ENCODE results near the gene LMAN1L.

Gene LMAN1L

DNA sequence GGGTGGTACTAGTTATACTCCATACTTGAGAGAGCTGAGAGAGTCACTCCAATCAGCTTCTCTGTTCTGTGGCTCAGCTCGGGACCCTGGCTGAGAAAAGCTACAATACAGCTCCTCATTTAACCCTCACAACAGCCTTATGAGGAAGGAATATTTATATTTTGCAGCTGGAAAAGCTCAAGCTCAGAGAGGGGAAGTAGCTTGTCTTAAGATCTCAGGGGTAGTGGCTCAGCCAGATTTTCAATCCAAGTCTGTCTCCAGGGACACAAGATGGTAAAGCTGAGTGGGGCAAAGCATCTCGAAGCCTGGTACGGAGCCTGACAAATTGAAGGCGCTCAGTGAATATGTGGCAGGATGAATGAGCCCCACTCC lies 45.7 kb downstream of the LMAN1L start:
- TF ChIP-seq, protein P1, sequence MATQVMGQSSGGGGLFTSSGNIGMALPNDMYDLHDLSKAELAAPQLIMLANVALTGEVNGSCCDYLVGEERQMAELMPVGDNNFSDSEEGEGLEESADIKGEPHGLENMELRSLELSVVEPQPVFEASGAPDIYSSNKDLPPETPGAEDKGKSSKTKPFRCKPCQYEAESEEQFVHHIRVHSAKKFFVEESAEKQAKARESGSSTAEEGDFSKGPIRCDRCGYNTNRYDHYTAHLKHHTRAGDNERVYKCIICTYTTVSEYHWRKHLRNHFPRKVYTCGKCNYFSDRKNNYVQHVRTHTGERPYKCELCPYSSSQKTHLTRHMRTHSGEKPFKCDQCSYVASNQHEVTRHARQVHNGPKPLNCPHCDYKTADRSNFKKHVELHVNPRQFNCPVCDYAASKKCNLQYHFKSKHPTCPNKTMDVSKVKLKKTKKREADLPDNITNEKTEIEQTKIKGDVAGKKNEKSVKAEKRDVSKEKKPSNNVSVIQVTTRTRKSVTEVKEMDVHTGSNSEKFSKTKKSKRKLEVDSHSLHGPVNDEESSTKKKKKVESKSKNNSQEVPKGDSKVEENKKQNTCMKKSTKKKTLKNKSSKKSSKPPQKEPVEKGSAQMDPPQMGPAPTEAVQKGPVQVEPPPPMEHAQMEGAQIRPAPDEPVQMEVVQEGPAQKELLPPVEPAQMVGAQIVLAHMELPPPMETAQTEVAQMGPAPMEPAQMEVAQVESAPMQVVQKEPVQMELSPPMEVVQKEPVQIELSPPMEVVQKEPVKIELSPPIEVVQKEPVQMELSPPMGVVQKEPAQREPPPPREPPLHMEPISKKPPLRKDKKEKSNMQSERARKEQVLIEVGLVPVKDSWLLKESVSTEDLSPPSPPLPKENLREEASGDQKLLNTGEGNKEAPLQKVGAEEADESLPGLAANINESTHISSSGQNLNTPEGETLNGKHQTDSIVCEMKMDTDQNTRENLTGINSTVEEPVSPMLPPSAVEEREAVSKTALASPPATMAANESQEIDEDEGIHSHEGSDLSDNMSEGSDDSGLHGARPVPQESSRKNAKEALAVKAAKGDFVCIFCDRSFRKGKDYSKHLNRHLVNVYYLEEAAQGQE (IDR thresholded peaks at IDR 0.05; ENCODE audit: insufficient read depth in 1 of 2, low read depth in 2 of 2, low read length in 2 of 2) = no peak
- TF ChIP-seq SIN3A (IDR thresholded peaks at IDR 0.05; ENCODE audit: borderline replicate concordance, insufficient read depth, low read length) (no peak), FOXP2 (optimal IDR thresholded peaks at IDR 0.05; ENCODE audit: borderline replicate concordance, extremely low read depth, extremely low read length, insufficient read depth) (no peak), POLR2AphosphoS5 (IDR thresholded peaks at IDR 0.05; ENCODE audit: low read depth, low read length) (no peak), TAF1 (IDR thresholded peaks at IDR 0.05; ENCODE audit: borderline replicate concordance, insufficient read depth, low read length) (no peak)

DNA sequence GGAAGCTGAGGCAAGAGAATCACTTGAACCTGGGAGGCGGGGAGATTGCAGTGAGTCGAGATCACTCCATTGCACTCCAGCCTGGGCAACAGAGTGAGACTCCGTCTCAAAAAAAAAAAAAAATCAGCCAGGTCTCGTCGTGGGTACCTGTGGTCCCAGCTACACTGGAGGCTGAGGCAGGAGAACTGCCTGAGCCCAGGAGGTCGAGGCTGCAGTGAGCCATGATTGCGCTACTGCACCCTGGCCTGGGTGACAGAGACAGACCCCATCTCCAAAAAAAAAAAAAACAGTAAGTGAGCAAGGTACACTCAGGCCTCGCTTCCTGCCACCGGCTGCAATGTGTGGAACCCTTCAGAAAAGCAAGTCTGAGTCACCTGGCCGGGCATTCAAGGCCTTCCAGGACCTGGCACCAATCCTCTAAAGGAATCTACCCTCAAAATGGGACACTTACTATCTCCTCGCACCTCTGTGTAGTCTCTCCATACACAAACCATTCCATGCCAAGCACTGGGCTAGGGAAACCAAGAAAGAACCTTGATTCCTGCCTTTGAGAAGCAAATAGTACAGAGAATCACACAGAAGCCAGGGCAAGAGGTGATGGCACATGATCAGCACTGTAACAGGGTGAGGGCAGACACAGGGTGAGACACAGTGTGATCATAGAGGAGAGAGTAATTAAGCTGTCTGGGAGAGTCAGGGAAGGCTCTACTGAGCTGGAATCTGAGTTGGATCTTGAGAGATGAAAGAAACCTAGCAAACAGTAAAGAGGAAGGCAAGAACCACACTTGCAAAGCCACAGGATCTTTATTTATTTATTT lies 50.8 kb downstream of the LMAN1L start:
- TF ChIP-seq POLR2AphosphoS5 (IDR thresholded peaks at IDR 0.05; ENCODE audit: low read depth, low read length) (no peak), FOXP2 (optimal IDR thresholded peaks at IDR 0.05; ENCODE audit: borderline replicate concordance, extremely low read depth, extremely low read length, insufficient read depth) (no peak), SIN3A (IDR thresholded peaks at IDR 0.05; ENCODE audit: borderline replicate concordance, insufficient read depth, low read length) (no peak), TAF1 (IDR thresholded peaks at IDR 0.05; ENCODE audit: borderline replicate concordance, insufficient read depth, low read length) (no peak)
- TF ChIP-seq, protein P1 (IDR thresholded peaks at IDR 0.05; ENCODE audit: insufficient read depth in 1 of 2, low read depth in 2 of 2, low read length in 2 of 2) = no peak

DNA sequence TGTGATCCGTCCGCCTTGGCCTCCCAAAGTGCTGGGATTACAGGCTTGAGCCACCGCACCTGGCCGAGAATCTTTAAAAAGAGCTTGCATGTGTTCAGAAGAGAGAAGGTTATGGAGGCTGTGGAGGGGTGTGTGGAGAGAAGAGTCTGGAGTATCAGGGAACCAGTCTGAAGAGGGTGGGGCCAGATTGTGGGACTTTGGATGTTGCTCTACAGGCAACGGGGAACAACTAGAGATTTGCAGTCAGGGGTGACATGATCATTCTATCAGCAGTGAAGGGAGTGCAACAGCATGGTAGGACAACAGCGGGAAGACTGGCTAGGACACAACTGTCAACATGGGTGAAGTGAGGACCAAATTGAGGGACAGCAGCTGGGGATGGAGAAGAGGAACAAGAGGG lies 51.7 kb downstream of the LMAN1L start:
- TF ChIP-seq TAF1 (IDR thresholded peaks at IDR 0.05; ENCODE audit: borderline replicate concordance, insufficient read depth, low read length) (no peak), POLR2AphosphoS5 (IDR thresholded peaks at IDR 0.05; ENCODE audit: low read depth, low read length) (no peak), SIN3A (IDR thresholded peaks at IDR 0.05; ENCODE audit: borderline replicate concordance, insufficient read depth, low read length) (no peak), FOXP2 (optimal IDR thresholded peaks at IDR 0.05; ENCODE audit: borderline replicate concordance, extremely low read depth, extremely low read length, insufficient read depth) (no peak)
- TF ChIP-seq, protein P1 (IDR thresholded peaks at IDR 0.05; ENCODE audit: insufficient read depth in 1 of 2, low read depth in 2 of 2, low read length in 2 of 2) = no peak

DNA sequence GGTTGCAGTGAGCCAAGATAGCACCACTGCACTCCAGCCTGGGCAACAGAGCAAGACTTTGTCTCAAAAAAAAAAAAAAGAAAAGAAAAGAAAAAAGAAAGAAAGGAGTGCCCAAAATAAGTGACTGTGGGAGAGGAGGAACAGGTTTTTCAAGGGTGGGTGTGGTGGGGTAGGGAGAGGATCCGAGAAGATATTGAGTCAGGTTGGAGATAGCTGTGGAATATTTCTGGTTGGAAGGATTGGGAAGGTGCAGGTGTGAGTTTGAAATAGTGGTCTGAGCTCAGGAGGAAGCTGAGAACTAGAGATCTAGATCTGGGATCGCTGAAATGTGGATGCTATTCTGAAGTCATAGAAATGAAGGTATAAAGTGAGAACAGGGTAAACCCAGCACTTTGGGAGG lies 52.7 kb downstream of the LMAN1L start:
- no peak for TF ChIP-seq POLR2AphosphoS5 (IDR thresholded peaks at IDR 0.05; ENCODE audit: low read depth, low read length)
- TF ChIP-seq, protein P1 (IDR thresholded peaks at IDR 0.05; ENCODE audit: insufficient read depth in 1 of 2, low read depth in 2 of 2, low read length in 2 of 2) = no peak
- TF ChIP-seq FOXP2 (optimal IDR thresholded peaks at IDR 0.05; ENCODE audit: borderline replicate concordance, extremely low read depth, extremely low read length, insufficient read depth) = no peak
- TF ChIP-seq SIN3A (IDR thresholded peaks at IDR 0.05; ENCODE audit: borderline replicate concordance, insufficient read depth, low read length) = no peak
- TF ChIP-seq TAF1 (IDR thresholded peaks at IDR 0.05; ENCODE audit: borderline replicate concordance, insufficient read depth, low read length) = no peak
